SK-N-MC (cell line): ENCODE data around the gene PTPRJ.

Experiments used
- EZH2 ChIP-seq: fragments of 200-600 bp; sonication (generic); IDR thresholded peaks from one replicate; pipeline ENCODE4 v1.6.1; 2017; ENCODE audit warnings: antibody characterized with exemption
- POLR2AphosphoS5 ChIP-seq: IDR thresholded peaks from 2 replicates; pipeline ENCODE4 v1.6.1; 2012; ENCODE audit warnings: mild to moderate bottlenecking, low read depth, low read length, borderline replicate concordance

DNA sequence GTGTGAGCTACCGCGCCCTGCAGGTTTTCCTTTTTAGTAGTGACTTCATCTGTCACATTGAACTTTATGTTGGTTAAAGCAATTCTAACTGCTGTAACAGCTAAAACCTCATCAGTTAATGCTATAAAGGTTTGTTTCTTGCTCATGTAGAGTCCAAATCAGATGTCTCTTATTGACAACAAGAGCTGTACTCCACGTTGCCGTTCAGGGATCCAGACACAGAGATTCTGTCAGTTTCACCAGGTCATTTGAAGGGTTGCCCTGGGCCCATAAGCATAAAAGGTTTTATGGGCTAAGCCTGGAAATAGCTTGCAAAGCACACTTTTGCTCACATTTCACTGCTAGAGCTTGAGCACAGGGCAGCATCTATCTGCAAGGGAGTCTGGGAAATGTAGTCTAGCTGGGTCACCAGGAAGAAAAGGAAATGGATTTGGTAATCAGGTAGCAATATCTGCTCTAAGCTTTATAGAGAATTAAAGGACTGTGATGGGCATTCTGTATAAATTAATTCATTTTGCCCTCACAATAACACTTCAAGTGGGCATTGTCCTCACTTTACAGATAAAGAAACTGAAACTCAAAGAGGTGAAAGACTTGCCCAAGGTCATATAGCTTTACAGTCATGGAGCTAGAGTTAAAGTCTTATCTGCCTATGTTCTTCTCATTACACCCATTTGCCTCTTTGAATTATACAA, 25.2 kb upstream of the PTPRJ start:
- TF ChIP-seq EZH2: no peak
- TF ChIP-seq POLR2AphosphoS5: no peak
